Activated B cell treated with CpG ODN at 0.5 μM for 24 hours (primary cell): Measurements from ENCODE around the gene ONECUT3. TPM values are rescaled to one million over a fixed set of nuclear protein-coding genes. Genes with fewer than 3 reads are reported as not detected.

Source experiments
- ATAC-seq: fragments of 200-7000 bp; cut with Tn5 transposase; one replicate; pipeline ENCODE4 v1.10.0; 2021; ENCODE audit warnings: low read depth, mild to moderate bottlenecking, moderate library complexity
- CTCF ChIA-PET: fragments of 350-600 bp; sonication (Branson Sonifier 250); formaldehyde crosslinking; loops from one replicate; lab custom pipeline; 2021; ENCODE audit warnings: antibody characterized with exemption; lab: Charles Lee
- POLR2A ChIA-PET: fragments of 350-600 bp; sonication (Branson Sonifier 250); formaldehyde crosslinking; loops from one replicate; lab custom pipeline; 2021; ENCODE audit warnings: antibody characterized with exemption; lab: Charles Lee
- DNase-seq: peaks from one replicate; pipeline ENCODE4 v3.0.0; 2022
- H3K27ac Mint-ChIP-seq: one replicate; pipeline ENCODE4 v1.8.0; 2020; ENCODE audit warnings: mixed read lengths
- H3K27me3 Mint-ChIP-seq: one replicate; pipeline ENCODE4 v1.8.0; 2021; ENCODE audit warnings: mixed read lengths
- H3K36me3 Mint-ChIP-seq: one replicate; pipeline ENCODE4 v1.8.0; 2021; ENCODE audit warnings: low read depth, mixed read lengths
- H3K4me1 Mint-ChIP-seq: one replicate; pipeline ENCODE4 v1.8.0; 2021; ENCODE audit warnings: mixed read lengths
- H3K4me3 Mint-ChIP-seq: one replicate; pipeline ENCODE4 v1.8.0; 2020; ENCODE audit warnings: mild to moderate bottlenecking, mixed read lengths
- H3K9me3 Mint-ChIP-seq: one replicate; pipeline ENCODE4 v1.8.0; 2020; ENCODE audit warnings: mixed read lengths
- intact Hi-C: fragments of 100-400 bp; cut with micrococcal nuclease; formaldehyde crosslinking; loops from one replicate; pipeline ENCODE4 v1.15.1; 2024
- total RNA-seq: library from RNA; stranded (reverse); gene quantifications from 2 replicates; pipeline ENCODE4 v1.2.3, GENCODE V29; 2022
- TF ChIP-seq, protein P1 (sequence below): fragments of 200-600 bp; IDR thresholded peaks from one replicate; pipeline ENCODE4 v1.8.0; 2022; ENCODE audit warnings: antibody characterized with exemption, mild to moderate bottlenecking

Gene ONECUT3
- total RNA-seq, 1 donor from 2014 or later = not detected

DNA sequence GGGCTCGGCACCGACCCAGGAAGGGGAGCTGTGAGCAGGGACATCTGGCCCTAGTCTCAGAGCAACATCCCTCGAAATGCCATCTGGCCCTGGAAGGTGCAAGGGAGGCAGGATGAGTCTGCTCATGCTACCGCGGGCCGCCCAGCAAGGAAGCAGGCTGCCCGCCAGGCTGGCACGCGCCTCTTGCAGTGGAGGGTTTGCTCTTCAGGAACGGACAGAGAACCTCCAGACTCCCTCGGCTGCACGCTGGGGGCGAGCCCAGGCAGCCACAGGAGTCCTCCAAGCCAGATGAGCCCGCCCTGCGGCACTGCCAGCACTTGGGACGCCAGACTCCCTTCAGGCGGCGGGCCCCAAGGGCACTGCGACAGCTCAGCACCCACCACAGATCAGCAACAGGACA, 68.9 kb downstream of the ONECUT3 start:
- DNase-seq (no peak), ATAC-seq (no peak)
- Mint-ChIP-seq H3K36me3 (peaks cover 58% of the 10 kb centered on the region), H3K4me3 (no peak overlapping the region), H3K27me3 (no peaks in the 10 kb centered on the region), H3K4me1 (peaks cover 3% of the 10 kb centered on the region), H3K9me3 (no peaks in the 10 kb centered on the region), H3K27ac (no peak overlapping the region)
- intact Hi-C loops = no loop called here
- TF ChIP-seq, protein P1, sequence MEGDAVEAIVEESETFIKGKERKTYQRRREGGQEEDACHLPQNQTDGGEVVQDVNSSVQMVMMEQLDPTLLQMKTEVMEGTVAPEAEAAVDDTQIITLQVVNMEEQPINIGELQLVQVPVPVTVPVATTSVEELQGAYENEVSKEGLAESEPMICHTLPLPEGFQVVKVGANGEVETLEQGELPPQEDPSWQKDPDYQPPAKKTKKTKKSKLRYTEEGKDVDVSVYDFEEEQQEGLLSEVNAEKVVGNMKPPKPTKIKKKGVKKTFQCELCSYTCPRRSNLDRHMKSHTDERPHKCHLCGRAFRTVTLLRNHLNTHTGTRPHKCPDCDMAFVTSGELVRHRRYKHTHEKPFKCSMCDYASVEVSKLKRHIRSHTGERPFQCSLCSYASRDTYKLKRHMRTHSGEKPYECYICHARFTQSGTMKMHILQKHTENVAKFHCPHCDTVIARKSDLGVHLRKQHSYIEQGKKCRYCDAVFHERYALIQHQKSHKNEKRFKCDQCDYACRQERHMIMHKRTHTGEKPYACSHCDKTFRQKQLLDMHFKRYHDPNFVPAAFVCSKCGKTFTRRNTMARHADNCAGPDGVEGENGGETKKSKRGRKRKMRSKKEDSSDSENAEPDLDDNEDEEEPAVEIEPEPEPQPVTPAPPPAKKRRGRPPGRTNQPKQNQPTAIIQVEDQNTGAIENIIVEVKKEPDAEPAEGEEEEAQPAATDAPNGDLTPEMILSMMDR = no peak
- POLR2A ChIA-PET = no interaction called here
- CTCF ChIA-PET = no interaction called here

DNA sequence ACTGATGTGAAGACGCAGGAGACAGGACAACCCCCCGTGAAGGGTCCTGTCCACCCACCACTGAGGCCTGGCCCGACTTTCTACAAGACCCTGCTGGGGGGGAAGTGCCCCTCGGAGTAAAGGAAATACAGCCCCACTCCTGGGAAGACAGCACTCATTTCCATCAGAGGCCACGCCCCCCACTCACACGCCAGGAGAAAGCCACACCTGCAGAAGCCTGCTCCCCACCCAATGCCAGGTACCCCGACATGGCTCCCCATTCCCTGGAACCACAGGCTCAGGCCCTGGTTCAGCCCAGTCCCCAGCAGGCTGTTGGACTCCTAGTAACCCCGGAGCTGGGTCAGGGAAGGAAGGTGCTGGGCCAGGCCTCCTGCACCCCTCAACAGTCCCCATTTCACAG, 69.7 kb downstream of the ONECUT3 start:
- peaks cover 50% of the 10 kb centered on the region for H3K36me3 Mint-ChIP-seq
- peaks cover 3% of the 10 kb centered on the region for H3K4me1 Mint-ChIP-seq
- H3K27me3 Mint-ChIP-seq = no peaks in the 10 kb centered on the region
- no peaks in the 10 kb centered on the region for H3K9me3 Mint-ChIP-seq
- intact Hi-C loops = no loop called here
- H3K27ac Mint-ChIP-seq = no peak overlapping the region
- DNase-seq (no peak), ATAC-seq (no peak)
- no peak overlapping the region for H3K4me3 Mint-ChIP-seq
- CTCF ChIA-PET = no interaction called here
- POLR2A ChIA-PET = no interaction called here
- TF ChIP-seq, protein P1 = no peak

DNA sequence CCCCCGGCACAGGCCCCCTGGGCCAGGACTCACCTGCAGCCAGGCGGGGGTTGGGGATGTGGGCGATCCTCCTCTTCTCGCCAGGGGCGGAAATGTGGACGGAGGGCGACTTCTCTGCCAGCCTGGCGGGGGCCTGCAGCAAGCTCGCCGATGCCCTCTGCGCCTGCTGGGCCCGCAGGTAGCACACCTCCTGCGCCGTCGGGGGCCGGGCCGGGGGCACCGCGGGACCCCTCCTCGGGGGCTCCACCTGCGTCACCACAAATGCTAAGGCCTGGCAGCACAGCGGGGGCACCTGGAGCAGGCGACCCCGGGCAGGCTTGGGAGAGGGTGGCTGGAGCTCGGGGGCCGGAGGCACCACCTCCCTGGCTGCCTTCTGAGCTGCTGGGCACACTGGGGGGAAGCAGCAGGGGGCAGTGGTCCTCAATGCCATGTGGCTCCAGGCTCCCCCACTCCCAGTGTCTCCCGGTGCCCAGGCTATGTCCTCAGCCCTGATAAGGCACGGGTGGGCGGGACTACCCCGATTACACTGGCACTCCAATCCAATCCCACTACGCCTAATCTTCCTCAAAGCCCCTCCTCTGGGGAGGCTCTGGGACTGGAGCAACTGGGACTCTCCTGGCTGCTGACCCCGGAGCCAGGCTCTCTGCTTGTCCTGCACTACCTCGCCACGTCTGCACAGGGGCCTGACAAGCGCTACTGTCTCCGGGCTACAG, 70.4 kb downstream of the ONECUT3 start:
- no peak for ATAC-seq
- Mint-ChIP-seq H3K27me3 (no peaks in the 10 kb centered on the region), H3K27ac (no peak overlapping the region), H3K9me3 (no peaks in the 10 kb centered on the region), H3K36me3 (peaks cover 47% of the 10 kb centered on the region), H3K4me1 (peaks cover 3% of the 10 kb centered on the region), H3K4me3 (no peak overlapping the region)
- TF ChIP-seq, protein P1 = no peak
- CTCF ChIA-PET = no interaction called here
- POLR2A ChIA-PET = no interaction called here
- no peak for DNase-seq
- intact Hi-C loops = no loop called here

DNA sequence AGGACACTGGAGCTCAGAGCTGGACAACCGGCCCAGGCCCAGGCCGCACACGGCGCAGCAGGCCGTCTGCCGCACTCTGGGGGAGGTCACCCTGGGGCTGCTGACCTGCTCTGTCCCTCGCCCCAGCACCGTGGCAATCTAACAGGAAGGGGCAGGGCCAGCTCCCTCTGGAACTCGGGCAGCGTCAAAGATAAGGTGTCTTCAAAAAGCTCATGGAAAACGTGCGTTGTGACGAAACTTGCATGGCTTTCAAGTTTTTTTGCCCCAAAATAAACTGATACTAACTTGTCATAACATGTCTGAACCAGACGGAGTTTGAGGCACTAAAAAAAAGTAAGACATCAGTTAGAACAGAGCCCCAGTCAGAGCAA, 70.9 kb downstream of the ONECUT3 start:
- no peak for ATAC-seq
- no peaks in the 10 kb centered on the region for H3K27me3 Mint-ChIP-seq

More for the DNA sequence above, 70.9 kb downstream of the ONECUT3 start:
- intact Hi-C loops = no loop called here
- Mint-ChIP-seq H3K9me3 (no peaks in the 10 kb centered on the region), H3K36me3 (peaks cover 49% of the 10 kb centered on the region), H3K4me1 (peaks cover 3% of the 10 kb centered on the region), H3K4me3 (no peak overlapping the region), H3K27ac (no peak overlapping the region)
- ChIA-PET CTCF (interaction anchor here (1.7 to 2.3 kb wide), 2 partner anchors 10 to 278 kb away, joined by 4 to 28 read pairs; no protein-coding TSS in a partner anchor), POLR2A (no interaction called here)
- DNase-seq = no peak
- TF ChIP-seq, protein P1 = no peak
